Measurements from ENCODE around the gene EEFSEC.

Gene EEFSEC

GRCh38 chr3:128256131-128256530 lies 102.8 kb downstream of the EEFSEC start:
- no peak for DNase-seq (ENCODE audit: low read depth in 1 of 2, low spot score in 1 of 2)
- TF ChIP-seq CTCF (IDR thresholded peaks at IDR 0.05; ENCODE audit: insufficient read depth, low read length) (no peak), SPI1 (IDR thresholded peaks at IDR 0.05; ENCODE audit: borderline replicate concordance, low read depth) (no peak), REST (IDR thresholded peaks at IDR 0.05; ENCODE audit: insufficient replicate concordance, low read depth) (no peak), POLR2AphosphoS5 (IDR thresholded peaks at IDR 0.05; ENCODE audit: low read depth) (no peak), GABPA (IDR thresholded peaks at IDR 0.05; ENCODE audit: low read depth) (no peak)

GRCh38 chr3:128257632-128258031 lies 104.4 kb downstream of the EEFSEC start:
- H3K27ac ChIP-seq (replicated peaks) = no peak overlapping the region
- no peak overlapping the region for H3K4me3 ChIP-seq (replicated peaks; ENCODE audit: insufficient read depth, low read length)
- DNase-seq (ENCODE audit: low read depth in 1 of 2, low spot score in 1 of 2) = no peak
- TF ChIP-seq SPI1 (IDR thresholded peaks at IDR 0.05; ENCODE audit: borderline replicate concordance, low read depth) (no peak), GABPA (IDR thresholded peaks at IDR 0.05; ENCODE audit: low read depth) (no peak), POLR2AphosphoS5 (IDR thresholded peaks at IDR 0.05; ENCODE audit: low read depth) (no peak), REST (IDR thresholded peaks at IDR 0.05; ENCODE audit: insufficient replicate concordance, low read depth) (no peak), CTCF (IDR thresholded peaks at IDR 0.05; ENCODE audit: insufficient read depth, low read length) (no peak)
- no peaks in the 10 kb centered on the region for H3K27me3 ChIP-seq (ENCODE audit: insufficient read depth, poor library complexity, severe bottlenecking)

More at GRCh38 chr3:128256131-128256530, 102.8 kb downstream of the EEFSEC start:
- Histone ChIP-seq H3K27ac (replicated peaks) (no peak overlapping the region), H3K27me3 (ENCODE audit: insufficient read depth, poor library complexity, severe bottlenecking) (no peaks in the 10 kb centered on the region), H3K4me3 (replicated peaks; ENCODE audit: insufficient read depth, low read length) (no peak overlapping the region)

- DNase-seq (ENCODE audit: low read depth in 1 of 2, low spot score in 1 of 2) = no peak
Measured at GRCh38 chr3:128260275-128260674, 107.0 kb downstream of the EEFSEC start.

More at GRCh38 chr3:128260275-128260674, 107.0 kb downstream of the EEFSEC start:
- Histone ChIP-seq H3K4me3 (replicated peaks; ENCODE audit: insufficient read depth, low read length) (no peak overlapping the region), H3K27ac (replicated peaks) (no peak overlapping the region), H3K27me3 (ENCODE audit: insufficient read depth, poor library complexity, severe bottlenecking) (no peaks in the 10 kb centered on the region)
- TF ChIP-seq SPI1 (IDR thresholded peaks at IDR 0.05; ENCODE audit: borderline replicate concordance, low read depth) (no peak), REST (IDR thresholded peaks at IDR 0.05; ENCODE audit: insufficient replicate concordance, low read depth) (no peak), POLR2AphosphoS5 (IDR thresholded peaks at IDR 0.05; ENCODE audit: low read depth) (no peak), CTCF (IDR thresholded peaks at IDR 0.05; ENCODE audit: insufficient read depth, low read length) (no peak), GABPA (IDR thresholded peaks at IDR 0.05; ENCODE audit: low read depth) (no peak)

Measured in HL-60 (cell line).